Heart left ventricle (tissue), 16 donors: ENCODE data around the gene OSER1. TPM values are rescaled to one million over a fixed set of nuclear protein-coding genes. Genes with fewer than 3 reads are reported as not detected.

Source experiments
- ATAC-seq, 4 donors: fragments of 200-7000 bp; cut with Tn5 transposase; one replicate each; pipeline ENCODE4 v1.9.1; 2020 to 2022; ENCODE audit warnings: moderate library complexity in 4 of 4, mild to moderate bottlenecking in 3 of 4, moderate number of reproducible peaks in 1 of 4
- DNase-seq, 5 donors: peaks; one replicate each; pipeline ENCODE4 v3.0.0-alpha.2; 2020
- H3K27ac ChIP-seq, 12 donors: fragments of 200-600 bp; sonication (generic) in 4 of 12; one replicate each; pipeline versions ENCODE4 v1.5.0 to v1.8.0; 2016 to 2022; ENCODE audit warnings: mild to moderate bottlenecking in 2 of 12
- H3K27me3 ChIP-seq, 9 donors: fragments of 200-600 bp; sonication (generic) in 2 of 9; one replicate each; pipeline versions ENCODE4 v1.5.1 to v1.8.0; 2016 to 2022; ENCODE audit warnings: mild to moderate bottlenecking in 3 of 9
- H3K36me3 ChIP-seq, 9 donors: fragments of 200-600 bp; sonication (generic) in 2 of 9; one replicate each; pipeline versions ENCODE4 v1.5.0 to v1.8.0; 2018 to 2022; ENCODE audit warnings: mild to moderate bottlenecking in 2 of 9
- H3K4me1 ChIP-seq, 12 donors: fragments of 200-600 bp; sonication (generic) in 4 of 12; one replicate each; pipeline versions ENCODE4 v1.5.0 to v1.8.0; 2016 to 2022; ENCODE audit warnings: mild to moderate bottlenecking in 3 of 12
- H3K4me3 ChIP-seq, 12 donors: fragments of 200-600 bp; sonication (generic) in 4 of 12; one replicate each; pipeline versions ENCODE4 v1.5.0 to v1.8.0; 2017 to 2022; ENCODE audit warnings: mild to moderate bottlenecking in 9 of 12, moderate library complexity in 4 of 12
- H3K9me3 ChIP-seq, 12 donors: fragments of 200-600 bp; sonication (generic) in 4 of 12; one replicate each; pipeline versions ENCODE4 v1.5.0 to v1.8.0; 2016 to 2022; ENCODE audit warnings: mild to moderate bottlenecking in 1 of 12
- CTCF ChIP-seq, 12 donors: fragments of 200-600 bp; sonication (generic) in 4 of 12; IDR thresholded peaks; one replicate each; pipeline versions ENCODE4 v1.5.0 to v1.8.0; 2018 to 2022; ENCODE audit warnings: antibody characterized with exemption in 12 of 12, mild to moderate bottlenecking in 5 of 12
- POLR2A ChIP-seq, 2 donors: fragments of 450-650 bp; IDR thresholded peaks; one replicate each; pipeline ENCODE4 v1.6.1; 2017; ENCODE audit warnings: antibody characterized with exemption in 2 of 2, mild to moderate bottlenecking in 2 of 2, moderate library complexity in 2 of 2
- WGBS, 4 donors: extraction: QIAGEN DNeasy Blood & Tissue Kit in 2 of 4; methylation state at CpG; one replicate each; pipeline versions ENCODE4 v1.1.5 to v1.1.7; 2013 to 2018; 5-methylcytosine and 5-hydroxymethylcytosine counted together
- intact Hi-C, 10 donors: fragments of 100-400 bp; cut with DNase I; formaldehyde crosslinking; loops; one replicate each; pipeline versions ENCODE4 v1.11.1 to v1.14.2; 2022
- polyA plus RNA-seq, 2 donors: library from polyadenylated mRNA; stranded (reverse); fragments of 200-250 nt; gene quantifications; one replicate each; pipeline ENCODE4 v1.2.3, GENCODE V29; 2013
- total RNA-seq, 9 donors: library from RNA; depleted of rRNA in 2 of 9; stranded (reverse); fragments of >200 nt in 2 of 9; fragmentation: NEBNext Ultra II Directional in 3 of 9; extraction: Animal tissue kit (Norgen Biotek cat#: 25700) in 3 of 9; gene quantifications; one replicate each; pipeline versions ENCODE4 v1.1.0 to v1.2.4, GENCODE V29; 2016 to 2023
- donor health status: ischemic (EF 13 %, LVEDD 7.1; RV severe dilation, severe dysfunction).
- donor health status: healthy with polysubstance abuse.
- donor health status: DM: no; HTN: yes; CAD: no.
- donor health status: DM: no; HTN: no; CAD: no.
- donor health status: ischemic (EF 25% LVEDD 6.9; RV normal size, moderate dysfunction).
- donor health status: ischemic (EF 25% LVEDD 5.7; RV mildly dilated, moderate dysfunction).
- donor health status: healthy.
- donor health status: DM: yes; HTN: yes; CAD: no.
- donor health status: ischemic (EF 35%, LVEDD 5.7; RV mildly dilated, moderate dysfunction).
- donor health status: nonischemic (EF 11% LVEDD 7.7; RV severe dilation, severe dysfunction).
- donor health status: DM: yes; HTN: yes; CAD: no.
- donor health status: PGD.
- donor health status: ischemic (EF 29% LVEDD 5.4; RV normal size, mild dysfunction).
- donor health status: nonischemic (EF 23%, LVEDD 6.1; RV moderate dilation, normal function).

OSER1 gene
- total and polyA plus RNA-seq, 11 donors = 11.9 to 39.0 (median 34.1) TPM

- no peak for DNase-seq
Observed at GRCh38 chr20:44248410-44248759, 37.8 kb upstream of the OSER1 start.

GRCh38 chr20:44247586-44248409 is 37.2 kb upstream of the OSER1 start:
- no peak overlapping the region for H3K27ac ChIP-seq
- H3K9me3 ChIP-seq = no peaks in the 10 kb centered on the region
- intact Hi-C loops = loop anchor here in 1 of 10 donors (5.0 kb wide), 1 partner anchor 35 kb away; no protein-coding TSS in a partner anchor
- DNase-seq (peak in 4 of 5 donors; percentile 37 to 71 (median 48)), ATAC-seq (peak in 3 of 4 donors; percentile 74 to 88 (median 81))
- H3K36me3 ChIP-seq = no peaks in the 10 kb centered on the region
- H3K27me3 ChIP-seq = peaks cover 0 to 21% (median 0%) of the 10 kb centered on the region in 9 donors
- 5 to 8% (median 7%) methylated on average over 15 to 31 of the region's 31 CpGs for WGBS, 4 donors
- peaks cover 0 to 16% (median 9%) of the 10 kb centered on the region in 12 donors for H3K4me1 ChIP-seq
- peak; percentile 18 to 56 (median 35) for TF ChIP-seq CTCF (IDR thresholded peaks at IDR 0.05)
- no peak for TF ChIP-seq POLR2A (IDR thresholded peaks at IDR 0.05)
- peak overlapping the region in 11 of 12 donors; percentile 4 to 53 (median 41) for H3K4me3 ChIP-seq

More at GRCh38 chr20:44248410-44248759, 37.8 kb upstream of the OSER1 start:
- no peaks in the 10 kb centered on the region for H3K36me3 ChIP-seq
- no peak overlapping the region for H3K27ac ChIP-seq
- H3K9me3 ChIP-seq = no peaks in the 10 kb centered on the region
- intact Hi-C loops = loop anchor here in 1 of 10 donors (5.0 kb wide), 1 partner anchor 34 kb away; no protein-coding TSS in a partner anchor
- peaks cover 0 to 16% (median 9%) of the 10 kb centered on the region in 12 donors for H3K4me1 ChIP-seq
- no peak overlapping the region for H3K4me3 ChIP-seq
- TF ChIP-seq POLR2A (IDR thresholded peaks at IDR 0.05) (no peak), CTCF (IDR thresholded peaks at IDR 0.05) (peak in 1 of 12 donors; percentile 4)
- ATAC-seq = no peak
- 45 to 46% (median 45%) methylated on average over 3 of the region's 3 CpGs for WGBS, 4 donors
- peaks cover 0 to 21% (median 0%) of the 10 kb centered on the region in 9 donors for H3K27me3 ChIP-seq

- H3K27me3 ChIP-seq = peaks cover 0 to 21% (median 0%) of the 10 kb centered on the region in 9 donors
- peak; percentile 48 to 83 (median 75) for ATAC-seq
- DNase-seq = peak in 4 of 5 donors; percentile 28 to 50 (median 33)
- TF ChIP-seq CTCF (IDR thresholded peaks at IDR 0.05) (no peak), POLR2A (IDR thresholded peaks at IDR 0.05) (no peak)
- H3K36me3 ChIP-seq = no peaks in the 10 kb centered on the region
- intact Hi-C loops = loop anchor here in 1 of 10 donors (5.0 kb wide), 1 partner anchor 35 kb away; no protein-coding TSS in a partner anchor
- 1 to 3% (median 3%) methylated on average over 19 to 32 of the region's 32 CpGs for WGBS, 4 donors
- no peaks in the 10 kb centered on the region for H3K9me3 ChIP-seq
- no peak within 1 kb of the TSS for H3K27ac ChIP-seq
- H3K4me1 ChIP-seq = peaks cover 0 to 16% (median 9%) of the 10 kb centered on the region in 12 donors
- peak within 1 kb of the TSS in 11 of 12 donors; percentile 4 to 53 (median 41) for H3K4me3 ChIP-seq
Observed at GRCh38 chr20:44247131-44247571, 36.6 kb upstream of the OSER1 start, which contains the start of gene GDAP1L1. Gene GDAP1L1, plus strand, starts transcription at chr20:44247308. Its CDS starts 27 bp downstream, at chr20:44247335.

- 63 to 78% (median 68%) methylated on average over 4 of the region's 4 CpGs for WGBS, 4 donors
- no peak for TF ChIP-seq CTCF (IDR thresholded peaks at IDR 0.05)
- TF ChIP-seq POLR2A (IDR thresholded peaks at IDR 0.05) = no peak
Observed at GRCh38 chr20:44245977-44246376, 35.4 kb upstream of the OSER1 start.

More at GRCh38 chr20:44245977-44246376, 35.4 kb upstream of the OSER1 start:
- Histone ChIP-seq H3K27me3 (peaks cover 0 to 21% (median 0%) of the 10 kb centered on the region in 9 donors), H3K36me3 (no peaks in the 10 kb centered on the region), H3K27ac (no peak overlapping the region), H3K4me3 (no peak overlapping the region), H3K9me3 (no peaks in the 10 kb centered on the region), H3K4me1 (peaks cover 0 to 16% (median 9%) of the 10 kb centered on the region in 12 donors)
- ATAC-seq (no peak), DNase-seq (no peak)
- intact Hi-C loops = loop anchor here in 1 of 10 donors (5.0 kb wide), 1 partner anchor 36 kb away; no protein-coding TSS in a partner anchor
